MM.1S (cell line): Measurements from ENCODE around the gene SMC1B.
A peak's percentile ranks its signal among the peaks of the same experiment; 100 is the strongest.

Experiments
- DNase-seq: peaks from one replicate; pipeline ENCODE4 v3.0.0-alpha.2; 2015
- H2AFZ ChIP-seq: fragments of 300-600 bp; sonication (generic); 2 replicates; pipeline ENCODE4 v1.6.0; 2016; ENCODE audit warnings: antibody characterized with exemption, low read length
- H3F3A ChIP-seq: fragments of 300-600 bp; sonication (generic); 2 replicates; pipeline ENCODE4 v1.6.1; 2016; ENCODE audit warnings: mild to moderate bottlenecking, antibody characterized with exemption, low read length, moderate library complexity, mixed read lengths; ENCODE audit not compliant: insufficient read depth
- H3K27ac ChIP-seq: fragments of 300-600 bp; sonication (generic); 2 replicates; pipeline ENCODE4 v1.5.1; 2016; ENCODE audit warnings: mild to moderate bottlenecking, low read length
- H3K27me3 ChIP-seq: fragments of 300-600 bp; sonication (generic); replicated peaks from 2 replicates; pipeline ENCODE4 v1.6.0; 2016; ENCODE audit warnings: low read length; ENCODE audit not compliant: insufficient read depth
- H3K36me3 ChIP-seq: fragments of 300-600 bp; sonication (generic); replicated peaks from 2 replicates; pipeline ENCODE4 v1.6.1; 2016; ENCODE audit warnings: mild to moderate bottlenecking, low read length, mixed read lengths; ENCODE audit not compliant: insufficient read depth
- H3K4me1 ChIP-seq: fragments of 300-600 bp; sonication (generic); 2 replicates; pipeline ENCODE4 v1.6.1; 2016; ENCODE audit warnings: low read length, mixed read lengths
- H3K4me2 ChIP-seq: fragments of 300-600 bp; sonication (generic); 2 replicates; pipeline ENCODE4 v1.6.0; 2016; ENCODE audit warnings: low read depth, low read length
- H3K4me3 ChIP-seq: fragments of 300-600 bp; sonication (generic); 2 replicates; pipeline ENCODE4 v1.5.1; 2016; ENCODE audit warnings: low read length, mixed read lengths
- H3K79me2 ChIP-seq: fragments of 300-600 bp; sonication (generic); 2 replicates; pipeline ENCODE4 v1.6.1; 2016; ENCODE audit warnings: mixed run types, low read length, mixed read lengths
- H3K9ac ChIP-seq: fragments of 300-600 bp; sonication (generic); 2 replicates; pipeline ENCODE4 v1.6.1; 2016; ENCODE audit warnings: low read length, mixed read lengths
- H3K9me2 ChIP-seq: fragments of 300-600 bp; sonication (generic); replicated peaks from 2 replicates; pipeline ENCODE4 v1.6.1; 2016; ENCODE audit warnings: mild to moderate bottlenecking, low read length, mixed read lengths; ENCODE audit not compliant: insufficient read depth
- H3K9me3 ChIP-seq: fragments of 300-600 bp; sonication (generic); replicated peaks from 2 replicates; pipeline ENCODE4 v1.6.1; 2016; ENCODE audit warnings: mild to moderate bottlenecking, low read length, mixed read lengths; ENCODE audit not compliant: insufficient read depth
- H4K20me1 ChIP-seq: fragments of 300-600 bp; sonication (generic); 2 replicates; pipeline ENCODE4 v1.6.1; 2016; ENCODE audit warnings: mild to moderate bottlenecking, low read length, moderate library complexity, mixed read lengths; ENCODE audit not compliant: insufficient read depth
- EZH2 ChIP-seq: fragments of 300-600 bp; sonication (generic); optimal IDR thresholded peaks from 2 replicates; pipeline ENCODE3; 2017; ENCODE audit warnings: low read depth, mild to moderate bottlenecking, antibody characterized with exemption, low read length, mixed read lengths
- EZH2phosphoT487 ChIP-seq: fragments of 300-600 bp; sonication (generic); IDR thresholded peaks from 2 replicates; pipeline ENCODE4 v1.6.1; 2018; ENCODE audit warnings: antibody characterized with exemption, low read length
- TF ChIP-seq, protein P1 (sequence below): fragments of 300-600 bp; sonication (generic); IDR thresholded peaks from 2 replicates; pipeline ENCODE4 v1.5.1; 2016; ENCODE audit warnings: antibody characterized with exemption, low read length, mixed read lengths

The SMC1B gene

DNA sequence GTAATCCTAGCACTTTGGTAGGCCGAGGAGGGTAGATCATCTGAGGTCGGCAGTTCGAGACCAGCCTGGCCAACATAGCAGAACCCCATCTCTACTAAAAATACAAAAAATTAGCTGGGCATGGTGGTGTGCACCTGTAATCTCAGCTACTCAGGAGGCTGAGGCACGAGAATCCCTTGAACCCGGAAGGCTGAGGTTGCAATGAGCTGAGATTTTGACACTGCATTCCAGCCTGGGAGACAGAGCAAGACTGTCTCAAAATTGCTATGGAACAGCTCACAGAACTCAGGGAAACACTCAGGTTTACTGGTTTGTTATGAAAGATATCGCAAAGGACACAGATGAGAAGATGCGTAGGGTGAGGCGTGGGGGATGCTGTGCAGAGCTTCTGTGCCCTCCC, 101.0 kb downstream of the SMC1B start:
- H3K79me2 ChIP-seq, result peaks cover 66% of the 10 kb centered on the region
- no peak overlapping the region for H3K9ac ChIP-seq
- no peak for DNase-seq
- H3K4me1 ChIP-seq, result peaks cover 10% of the 10 kb centered on the region
- H4K20me1 ChIP-seq, result no peaks in the 10 kb centered on the region
- H3K27ac ChIP-seq, result no peak overlapping the region
- H3K4me2 ChIP-seq, result no peak overlapping the region
- no peaks in the 10 kb centered on the region for H3K9me3 ChIP-seq
- H3K27me3 ChIP-seq, result no peaks in the 10 kb centered on the region
- no peak overlapping the region for H2AFZ ChIP-seq
- H3K4me3 ChIP-seq, result no peak overlapping the region
- no peaks in the 10 kb centered on the region for H3K9me2 ChIP-seq
- no peaks in the 10 kb centered on the region for H3F3A ChIP-seq
- TF ChIP-seq, protein P1, sequence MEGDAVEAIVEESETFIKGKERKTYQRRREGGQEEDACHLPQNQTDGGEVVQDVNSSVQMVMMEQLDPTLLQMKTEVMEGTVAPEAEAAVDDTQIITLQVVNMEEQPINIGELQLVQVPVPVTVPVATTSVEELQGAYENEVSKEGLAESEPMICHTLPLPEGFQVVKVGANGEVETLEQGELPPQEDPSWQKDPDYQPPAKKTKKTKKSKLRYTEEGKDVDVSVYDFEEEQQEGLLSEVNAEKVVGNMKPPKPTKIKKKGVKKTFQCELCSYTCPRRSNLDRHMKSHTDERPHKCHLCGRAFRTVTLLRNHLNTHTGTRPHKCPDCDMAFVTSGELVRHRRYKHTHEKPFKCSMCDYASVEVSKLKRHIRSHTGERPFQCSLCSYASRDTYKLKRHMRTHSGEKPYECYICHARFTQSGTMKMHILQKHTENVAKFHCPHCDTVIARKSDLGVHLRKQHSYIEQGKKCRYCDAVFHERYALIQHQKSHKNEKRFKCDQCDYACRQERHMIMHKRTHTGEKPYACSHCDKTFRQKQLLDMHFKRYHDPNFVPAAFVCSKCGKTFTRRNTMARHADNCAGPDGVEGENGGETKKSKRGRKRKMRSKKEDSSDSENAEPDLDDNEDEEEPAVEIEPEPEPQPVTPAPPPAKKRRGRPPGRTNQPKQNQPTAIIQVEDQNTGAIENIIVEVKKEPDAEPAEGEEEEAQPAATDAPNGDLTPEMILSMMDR, result no peak
- TF ChIP-seq EZH2phosphoT487 (no peak), EZH2 (no peak)
- no peaks in the 10 kb centered on the region for H3K36me3 ChIP-seq

DNA sequence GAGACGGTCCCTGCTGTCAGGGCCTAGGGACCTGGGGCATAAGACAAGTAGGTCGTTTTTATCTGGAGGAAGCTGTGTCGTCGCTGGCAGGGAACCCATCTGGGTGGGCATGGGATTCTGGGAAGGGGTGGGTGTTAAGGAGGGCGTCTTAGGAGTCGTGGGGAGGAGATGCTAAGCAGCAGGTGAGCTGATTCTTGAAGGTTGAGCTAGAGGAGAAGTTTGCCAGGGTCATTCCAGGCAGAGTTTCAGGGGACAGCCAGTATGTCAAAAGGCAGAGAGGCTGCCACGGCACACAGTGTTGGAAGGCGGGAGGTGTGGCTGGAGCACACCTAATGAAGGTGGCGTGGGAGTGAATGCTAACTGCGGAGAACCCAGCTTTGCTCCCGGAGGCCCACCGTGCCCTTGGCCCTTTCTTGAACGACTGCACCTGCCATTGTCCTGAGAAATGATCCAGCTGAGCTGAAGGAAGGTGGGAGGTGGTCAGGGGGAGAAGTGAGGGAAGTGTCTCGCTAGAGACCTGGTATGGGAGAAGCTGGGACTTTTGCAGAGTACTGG, 102.3 kb downstream of the SMC1B start:
- no peak for TF ChIP-seq EZH2phosphoT487
- TF ChIP-seq, protein P1, result no peak
- no peak for TF ChIP-seq EZH2
- Histone ChIP-seq H2AFZ (no peak overlapping the region), H3F3A (no peaks in the 10 kb centered on the region), H3K4me3 (peak overlapping the region; percentile 98), H4K20me1 (no peaks in the 10 kb centered on the region), H3K36me3 (no peaks in the 10 kb centered on the region), H3K9me3 (no peaks in the 10 kb centered on the region), H3K27ac (no peak overlapping the region), H3K9ac (peak overlapping the region; percentile 92; the same call in 1 of the 2 replicates), H3K27me3 (no peaks in the 10 kb centered on the region), H3K4me2 (peak overlapping the region; percentile 99), H3K79me2 (peaks cover 53% of the 10 kb centered on the region), H3K9me2 (no peaks in the 10 kb centered on the region), H3K4me1 (peaks cover 10% of the 10 kb centered on the region)
- no peak for DNase-seq

DNA sequence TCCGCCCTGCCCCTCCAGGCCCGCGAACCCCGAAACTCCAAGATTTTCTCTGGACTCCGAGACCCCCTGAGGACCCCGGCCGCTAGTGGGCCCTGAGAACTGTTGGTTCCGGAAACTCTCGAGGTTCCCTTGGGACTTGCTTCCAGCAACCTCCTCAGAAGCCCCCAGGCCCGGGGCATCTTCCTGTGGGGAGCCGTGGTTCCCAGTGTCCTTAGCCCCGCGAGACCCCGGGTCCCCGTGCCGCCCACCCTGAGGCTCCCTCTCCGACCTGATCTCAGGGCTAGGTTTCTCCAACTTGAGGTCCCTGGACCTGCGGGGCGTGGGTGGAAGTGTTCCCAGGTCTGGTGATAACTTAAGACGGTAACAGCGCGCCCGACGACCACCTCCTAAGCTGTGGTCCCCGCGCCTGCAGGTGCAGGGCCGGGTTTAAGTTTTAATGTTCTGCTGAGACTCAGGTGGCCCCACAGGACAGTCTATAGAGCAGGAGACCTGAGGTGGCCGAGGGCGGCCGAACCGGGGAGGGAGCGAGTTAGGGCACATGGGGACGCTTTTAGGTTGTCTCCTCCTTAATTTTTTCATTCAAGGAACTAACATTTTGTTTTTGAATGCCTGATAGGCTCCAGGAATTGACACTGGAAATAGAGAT, 102.9 kb downstream of the SMC1B start:
- H3K36me3 ChIP-seq, result no peaks in the 10 kb centered on the region
- H4K20me1 ChIP-seq, result no peaks in the 10 kb centered on the region
- H3K4me3 ChIP-seq, result peak overlapping the region; percentile 98
- H3K4me1 ChIP-seq, result peaks cover 10% of the 10 kb centered on the region
- H2AFZ ChIP-seq, result peak overlapping the region; percentile 90
- peak overlapping the region; percentile 47; the same call in 1 of the 2 replicates for H3K27ac ChIP-seq
- H3K9ac ChIP-seq, result peak overlapping the region; percentile 92
- no peaks in the 10 kb centered on the region for H3K9me3 ChIP-seq
- DNase-seq, result no peak
- H3F3A ChIP-seq, result no peaks in the 10 kb centered on the region
- H3K79me2 ChIP-seq, result peaks cover 49% of the 10 kb centered on the region
- TF ChIP-seq EZH2phosphoT487 (no peak), EZH2 (no peak)
- TF ChIP-seq, protein P1, result no peak
- H3K4me2 ChIP-seq, result peak overlapping the region; percentile 99
- no peaks in the 10 kb centered on the region for H3K27me3 ChIP-seq
- no peaks in the 10 kb centered on the region for H3K9me2 ChIP-seq
